Measurements from ENCODE around the gene TMPRSS4. TPM values are rescaled to one million over a fixed set of nuclear protein-coding genes. Genes with fewer than 3 reads are reported as not detected.

TMPRSS4 gene
- total RNA-seq, 4 donors from 2014 or later: not detected

DNA sequence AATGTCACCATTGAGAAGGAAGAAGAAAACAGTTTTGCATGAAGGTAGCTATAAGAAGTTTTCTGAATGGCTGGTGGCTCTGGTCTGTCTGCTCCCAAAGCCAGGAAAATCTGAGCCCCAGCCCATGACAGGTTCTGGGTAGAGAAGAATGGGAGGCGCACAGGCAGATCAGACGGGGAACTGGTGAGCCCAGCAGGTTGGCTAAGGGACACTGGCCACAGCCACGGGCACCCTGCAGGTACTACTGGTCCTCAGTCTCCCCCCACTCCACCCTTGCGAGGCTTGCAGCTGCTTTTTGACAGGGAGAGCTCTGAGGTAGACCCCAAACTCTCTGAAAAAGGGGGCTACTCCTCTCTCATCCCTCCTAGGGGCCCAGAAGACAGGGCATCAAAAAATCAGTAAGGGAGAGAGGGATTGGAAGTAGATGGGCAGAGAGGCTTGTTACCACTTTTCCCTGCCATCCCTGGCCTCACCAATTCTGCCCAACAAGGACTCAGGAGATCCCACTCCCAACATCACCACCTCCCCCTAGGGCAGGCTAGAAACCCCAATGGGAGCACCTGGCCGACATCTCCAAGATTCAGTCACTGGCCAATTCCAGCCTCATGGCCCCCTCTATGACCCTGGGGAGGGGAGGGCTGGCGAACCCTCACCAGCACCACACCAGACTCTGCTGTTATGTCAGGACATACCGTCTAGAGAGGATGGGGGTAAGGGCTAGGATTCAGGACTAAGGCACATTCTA, 58.3 kb downstream of the TMPRSS4 start:
- 67 to 77% methylated on average over 7 of the region's 7 CpGs for WGBS, 2 donors
- H3K27me3 ChIP-seq: peaks cover 0 to 32% of the 10 kb centered on the region in 2 donors
- DNase-seq (ENCODE audit: low spot score in 2 of 2): no peak

GRCh38 chr11:118135796-118136165, 58.9 kb downstream of the TMPRSS4 start:
- no peak for DNase-seq (ENCODE audit: low spot score in 2 of 2)
- no peak overlapping the region for H3K27ac ChIP-seq
- 93 to 100% methylated on average over 2 to 5 of the region's 5 CpGs for WGBS, 2 donors
- no peaks in the 10 kb centered on the region for H3K9me3 ChIP-seq
- no peak overlapping the region for H3K4me3 ChIP-seq
- no peaks in the 10 kb centered on the region for H3K4me1 ChIP-seq
- H3K36me3 ChIP-seq: no peaks in the 10 kb centered on the region
- peaks cover 0 to 38% of the 10 kb centered on the region in 2 donors for H3K27me3 ChIP-seq
- TF ChIP-seq CTCF (IDR thresholded peaks at IDR 0.05) (no peak), POLR2A (IDR thresholded peaks at IDR 0.05) (no peak), EP300 (IDR thresholded peaks at IDR 0.05) (no peak)

More for the DNA sequence above, 58.3 kb downstream of the TMPRSS4 start:
- H3K36me3 ChIP-seq: no peaks in the 10 kb centered on the region
- TF ChIP-seq POLR2A (IDR thresholded peaks at IDR 0.05): no peak
- no peak for TF ChIP-seq EP300 (IDR thresholded peaks at IDR 0.05)
- TF ChIP-seq CTCF (IDR thresholded peaks at IDR 0.05): no peak
- H3K4me3 ChIP-seq: no peak overlapping the region
- H3K4me1 ChIP-seq: no peaks in the 10 kb centered on the region
- H3K9me3 ChIP-seq: no peaks in the 10 kb centered on the region
- no peak overlapping the region for H3K27ac ChIP-seq

- no peak for DNase-seq (ENCODE audit: low spot score in 2 of 2)
- Histone ChIP-seq H3K4me1 (no peaks in the 10 kb centered on the region), H3K36me3 (no peaks in the 10 kb centered on the region), H3K9me3 (no peaks in the 10 kb centered on the region), H3K4me3 (no peak overlapping the region), H3K27me3 (peaks cover 0 to 38% of the 10 kb centered on the region in 2 donors), H3K27ac (no peak overlapping the region)
- TF ChIP-seq EP300 (IDR thresholded peaks at IDR 0.05) (no peak), CTCF (IDR thresholded peaks at IDR 0.05) (no peak), POLR2A (IDR thresholded peaks at IDR 0.05) (no peak)
- 68% methylated on average over 2 of the region's 2 CpGs for WGBS, 2 donors
These were observed 59.5 kb downstream of the TMPRSS4 start for GRCh38 chr11:118136341-118136740.

DNA sequence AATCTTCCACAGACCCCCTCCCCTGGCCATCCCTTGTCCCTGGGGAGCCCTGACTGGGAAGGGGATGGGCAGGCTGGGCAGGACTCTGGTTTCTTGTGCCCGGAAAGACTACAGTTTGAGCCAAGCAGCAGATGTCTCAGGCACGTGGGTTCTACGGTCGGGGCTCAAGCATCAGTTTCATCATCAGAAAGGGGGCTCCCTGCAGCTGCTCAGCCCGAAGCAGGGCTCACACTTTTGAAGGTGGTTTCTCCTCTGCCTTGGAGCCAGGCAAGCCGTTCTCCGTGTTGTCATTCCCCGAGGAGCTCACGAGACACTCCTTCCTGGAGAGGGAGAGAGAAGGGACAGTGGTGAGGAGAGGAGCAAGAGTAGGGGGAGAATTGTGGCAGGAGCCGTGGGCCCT, 59.9 kb downstream of the TMPRSS4 start:
- TF ChIP-seq EP300 (IDR thresholded peaks at IDR 0.05) (no peak), CTCF (IDR thresholded peaks at IDR 0.05) (no peak), POLR2A (IDR thresholded peaks at IDR 0.05) (no peak)
- H3K27me3 ChIP-seq: peaks cover 0 to 38% of the 10 kb centered on the region in 2 donors
- DNase-seq (ENCODE audit: low spot score in 2 of 2): no peak

DNA sequence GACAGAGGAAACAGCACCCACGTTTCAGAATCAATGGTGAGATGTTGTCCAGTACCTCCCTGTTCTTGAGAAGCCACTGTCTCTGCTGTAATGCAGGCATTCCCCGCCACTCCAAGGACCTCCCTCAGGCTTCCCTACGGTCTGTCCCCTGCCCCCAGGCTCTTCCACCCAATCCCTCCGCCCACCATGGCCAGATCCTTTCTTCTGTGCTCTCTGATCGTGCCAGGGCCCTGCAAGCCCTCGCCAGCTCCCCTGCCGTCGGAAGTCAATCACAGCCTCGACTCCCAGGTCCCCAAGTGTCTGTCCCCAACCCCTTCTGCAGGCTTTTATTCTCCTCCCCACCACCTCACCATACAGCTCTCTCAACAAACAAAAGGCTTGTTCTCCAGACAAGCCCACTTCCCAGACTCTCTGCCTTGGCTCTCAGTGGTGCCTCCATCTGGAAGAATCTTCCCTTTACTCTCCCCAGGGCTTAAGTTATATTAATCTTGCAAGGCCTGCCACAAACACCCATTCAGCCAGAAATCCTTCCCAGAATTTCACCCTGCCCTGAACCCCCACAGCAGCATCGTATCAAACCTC, 62.1 kb downstream of the TMPRSS4 start:
- peaks cover 0 to 55% of the 10 kb centered on the region in 2 donors for H3K27me3 ChIP-seq
- H3K9me3 ChIP-seq: no peaks in the 10 kb centered on the region
- no peaks in the 10 kb centered on the region for H3K4me1 ChIP-seq
- WGBS, 2 donors: 28 to 42% methylated on average over 10 of the region's 10 CpGs
- H3K36me3 ChIP-seq: no peaks in the 10 kb centered on the region
- no peak for DNase-seq (ENCODE audit: low spot score in 2 of 2)
- H3K27ac ChIP-seq: no peak overlapping the region
- TF ChIP-seq CTCF (IDR thresholded peaks at IDR 0.05) (no peak), POLR2A (IDR thresholded peaks at IDR 0.05) (no peak), EP300 (IDR thresholded peaks at IDR 0.05) (no peak)
- H3K4me3 ChIP-seq: no peak overlapping the region

More for the DNA sequence above, 59.9 kb downstream of the TMPRSS4 start:
- Histone ChIP-seq H3K4me1 (no peaks in the 10 kb centered on the region), H3K36me3 (no peaks in the 10 kb centered on the region), H3K4me3 (no peak overlapping the region), H3K27ac (no peak overlapping the region), H3K9me3 (no peaks in the 10 kb centered on the region)
- WGBS, 2 donors: 69 to 79% methylated on average over 10 of the region's 10 CpGs
